ENCODE results near the gene EIF4B.
A peak's percentile ranks its signal among the peaks of the same experiment; 100 is the strongest.

Gene EIF4B

DNA sequence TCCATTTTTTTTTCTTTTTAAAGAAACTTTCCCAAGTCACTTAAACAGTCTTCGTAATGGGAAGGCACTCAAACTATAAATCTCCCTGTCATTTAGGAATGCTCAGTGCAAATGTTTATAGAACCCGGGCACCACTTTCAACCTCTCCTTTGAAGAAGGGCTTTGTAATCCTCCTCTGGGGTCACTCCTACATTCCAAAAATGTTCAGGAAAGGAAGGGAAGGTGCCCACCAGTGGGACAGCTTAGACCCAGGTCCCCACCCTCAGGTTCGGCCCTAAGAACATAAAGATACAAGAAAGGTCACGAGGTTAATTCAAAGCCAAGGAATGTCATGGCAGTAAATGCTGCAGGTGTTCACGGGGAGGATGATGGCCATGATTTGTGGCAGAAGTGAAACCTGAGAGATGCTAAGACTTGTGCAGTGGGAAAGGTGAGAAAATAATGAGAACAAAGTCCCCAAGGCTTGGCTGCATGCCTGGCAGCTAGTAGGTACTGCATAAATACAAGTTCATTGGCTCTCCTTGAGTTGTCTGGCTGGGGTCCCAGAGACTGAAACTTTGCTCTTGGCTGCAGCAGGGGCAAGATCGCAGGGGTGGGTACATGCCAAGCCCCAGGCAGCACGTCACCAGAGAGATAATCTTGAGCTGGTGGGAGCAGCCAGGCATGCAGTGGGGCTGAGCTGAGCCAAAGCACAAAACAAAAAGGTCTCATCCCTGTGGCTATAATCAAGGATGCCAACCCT lies 36.3 kb upstream of the EIF4B start:
- H3K9me3 Mint-ChIP-seq: no peaks in the 10 kb centered on the region
- TF ChIP-seq, protein P1, sequence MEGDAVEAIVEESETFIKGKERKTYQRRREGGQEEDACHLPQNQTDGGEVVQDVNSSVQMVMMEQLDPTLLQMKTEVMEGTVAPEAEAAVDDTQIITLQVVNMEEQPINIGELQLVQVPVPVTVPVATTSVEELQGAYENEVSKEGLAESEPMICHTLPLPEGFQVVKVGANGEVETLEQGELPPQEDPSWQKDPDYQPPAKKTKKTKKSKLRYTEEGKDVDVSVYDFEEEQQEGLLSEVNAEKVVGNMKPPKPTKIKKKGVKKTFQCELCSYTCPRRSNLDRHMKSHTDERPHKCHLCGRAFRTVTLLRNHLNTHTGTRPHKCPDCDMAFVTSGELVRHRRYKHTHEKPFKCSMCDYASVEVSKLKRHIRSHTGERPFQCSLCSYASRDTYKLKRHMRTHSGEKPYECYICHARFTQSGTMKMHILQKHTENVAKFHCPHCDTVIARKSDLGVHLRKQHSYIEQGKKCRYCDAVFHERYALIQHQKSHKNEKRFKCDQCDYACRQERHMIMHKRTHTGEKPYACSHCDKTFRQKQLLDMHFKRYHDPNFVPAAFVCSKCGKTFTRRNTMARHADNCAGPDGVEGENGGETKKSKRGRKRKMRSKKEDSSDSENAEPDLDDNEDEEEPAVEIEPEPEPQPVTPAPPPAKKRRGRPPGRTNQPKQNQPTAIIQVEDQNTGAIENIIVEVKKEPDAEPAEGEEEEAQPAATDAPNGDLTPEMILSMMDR (IDR thresholded peaks at IDR 0.05): no peak
- peaks cover 61% of the 10 kb centered on the region for H3K4me1 Mint-ChIP-seq
- peak overlapping the region; percentile 95 for H3K27ac Mint-ChIP-seq
- peak overlapping the region; percentile 9 for H3K4me3 Mint-ChIP-seq
- peak; percentile 38 for DNase-seq
- peaks cover 6% of the 10 kb centered on the region for H3K27me3 Mint-ChIP-seq (ENCODE audit: low read depth, poor library complexity)
- no peaks in the 10 kb centered on the region for H3K36me3 Mint-ChIP-seq (ENCODE audit: low read depth)

DNA sequence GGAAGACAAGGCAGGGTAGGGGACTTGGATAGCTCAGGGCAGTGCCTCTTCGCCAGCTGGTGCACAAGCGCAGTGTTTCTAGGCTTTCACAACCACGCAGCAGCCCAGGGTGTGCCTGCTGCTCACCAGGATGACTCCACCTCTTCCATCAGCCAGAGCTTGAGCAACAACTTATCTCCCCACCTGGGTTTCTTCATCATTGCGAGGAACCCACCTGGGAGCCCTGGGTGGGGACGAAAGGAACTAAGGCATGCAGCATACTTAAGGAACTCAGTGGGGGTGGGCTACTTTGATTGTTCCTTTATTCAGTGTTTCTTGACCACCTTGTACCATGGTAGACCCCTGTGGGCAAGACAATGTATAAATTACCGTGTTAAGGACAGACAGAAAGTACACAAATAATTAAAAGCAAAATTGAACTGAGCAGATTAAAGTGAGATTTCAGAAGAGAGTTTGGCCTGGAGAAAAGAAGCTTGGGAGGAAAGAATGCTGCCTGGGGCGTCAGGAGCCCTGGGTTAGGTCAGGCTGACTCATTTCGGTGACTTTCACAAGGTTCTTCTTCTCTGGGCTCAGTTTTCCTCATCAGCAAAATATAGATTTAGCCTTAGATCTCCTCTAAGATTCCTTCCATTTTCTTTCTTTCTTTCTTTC lies 34.5 kb upstream of the EIF4B start:
- Mint-ChIP-seq H3K27ac (no peak overlapping the region), H3K27me3 (ENCODE audit: low read depth, poor library complexity) (peaks cover 8% of the 10 kb centered on the region), H3K4me3 (no peak overlapping the region), H3K9me3 (no peaks in the 10 kb centered on the region), H3K36me3 (ENCODE audit: low read depth) (no peaks in the 10 kb centered on the region), H3K4me1 (peaks cover 78% of the 10 kb centered on the region)
- TF ChIP-seq, protein P1 (IDR thresholded peaks at IDR 0.05): no peak
- no peak for DNase-seq

DNA sequence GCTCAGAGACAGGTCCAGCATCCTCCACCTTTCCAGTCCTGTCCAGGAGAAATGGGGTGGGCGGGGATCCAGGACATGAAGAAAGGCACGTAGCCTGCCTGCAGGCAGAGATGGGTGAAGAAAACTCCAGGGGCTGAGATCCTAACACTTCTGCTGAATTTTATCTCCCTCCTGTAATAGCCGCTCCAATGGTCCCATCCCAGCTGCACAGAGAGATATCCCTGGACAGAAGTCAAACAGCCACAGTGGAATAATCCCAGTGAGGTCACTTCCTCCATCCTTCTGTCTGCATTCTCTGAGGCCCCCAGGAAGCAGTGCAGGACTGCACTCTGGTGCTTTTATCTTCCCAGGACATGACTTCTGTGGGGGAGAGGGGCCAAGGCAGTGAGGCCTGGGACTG lies 31.1 kb upstream of the EIF4B start:
- Mint-ChIP-seq H3K9me3 (no peaks in the 10 kb centered on the region), H3K36me3 (ENCODE audit: low read depth) (no peaks in the 10 kb centered on the region), H3K4me3 (no peak overlapping the region), H3K27ac (peak overlapping the region; percentile 66), H3K27me3 (ENCODE audit: low read depth, poor library complexity) (peaks cover 16% of the 10 kb centered on the region), H3K4me1 (peaks cover 78% of the 10 kb centered on the region)
- TF ChIP-seq, protein P1 (IDR thresholded peaks at IDR 0.05): no peak
- no peak for DNase-seq

DNA sequence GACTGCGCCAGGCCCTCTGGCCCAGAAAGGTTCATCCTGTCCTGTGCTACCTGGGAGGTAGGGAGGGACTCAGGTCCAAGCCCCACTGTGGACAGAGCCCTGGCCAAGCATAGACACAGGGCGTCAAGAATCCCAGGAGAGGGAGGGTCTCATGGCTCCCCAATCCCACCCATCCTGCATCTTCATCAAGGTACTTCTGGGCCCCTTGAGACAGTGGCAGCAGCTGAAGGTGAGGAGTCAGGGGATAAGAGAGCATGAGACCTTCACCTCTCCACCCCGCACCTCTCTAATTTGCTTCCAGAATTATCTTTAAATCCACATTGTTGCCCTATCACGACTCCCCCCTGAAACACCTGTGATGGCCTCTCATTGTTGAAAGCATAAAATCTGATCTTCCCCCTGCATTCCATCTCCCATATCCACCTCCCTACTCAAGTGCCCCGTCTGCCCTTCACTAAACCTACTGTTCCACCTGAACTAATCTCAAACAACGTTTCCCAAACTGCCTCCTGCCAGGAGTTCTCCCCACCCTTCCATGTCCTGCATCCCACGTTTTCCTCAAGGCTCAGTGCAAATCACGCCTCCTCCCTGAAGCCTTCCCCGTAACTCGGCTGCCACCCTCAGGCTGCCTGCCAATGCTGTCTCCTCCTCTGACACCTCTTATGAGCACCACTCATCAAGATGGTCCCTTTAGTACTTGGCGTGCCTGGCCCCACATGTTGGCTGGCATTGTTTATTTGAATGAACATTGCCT lies 30.3 kb upstream of the EIF4B start:
- Mint-ChIP-seq H3K4me1 (peaks cover 79% of the 10 kb centered on the region), H3K27me3 (ENCODE audit: low read depth, poor library complexity) (peaks cover 16% of the 10 kb centered on the region), H3K27ac (peak overlapping the region; percentile 12), H3K9me3 (no peaks in the 10 kb centered on the region), H3K4me3 (peak overlapping the region; percentile 14), H3K36me3 (ENCODE audit: low read depth) (no peaks in the 10 kb centered on the region)
- TF ChIP-seq, protein P1 (IDR thresholded peaks at IDR 0.05): peak; percentile 13
- DNase-seq: no peak

DNA sequence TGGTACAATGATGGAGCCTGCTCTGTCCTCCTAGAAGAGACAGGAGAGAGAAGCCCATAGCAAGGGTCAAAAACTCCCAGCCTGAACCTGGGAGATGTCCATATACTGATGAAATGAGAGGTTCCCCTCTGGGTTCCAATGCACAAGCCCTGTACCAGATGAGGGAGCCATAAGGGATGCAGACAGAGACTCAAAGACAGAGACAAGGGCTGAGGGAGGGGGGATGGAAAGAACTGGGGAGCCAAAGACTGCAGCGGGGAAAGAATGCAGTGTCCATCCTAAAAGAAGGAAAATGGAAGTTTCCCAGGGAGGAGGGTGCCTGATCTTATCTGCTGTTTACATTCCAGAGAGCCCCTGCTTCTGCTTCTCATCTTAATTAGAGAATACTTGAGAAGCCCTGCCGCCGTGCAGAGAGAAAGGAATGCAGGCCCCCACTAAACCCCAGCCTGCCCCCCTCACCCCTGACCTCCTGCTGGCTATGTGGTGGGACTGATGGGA lies 29.6 kb upstream of the EIF4B start:
- Mint-ChIP-seq H3K27me3 (ENCODE audit: low read depth, poor library complexity) (peaks cover 16% of the 10 kb centered on the region), H3K27ac (peak overlapping the region; percentile 23), H3K9me3 (no peaks in the 10 kb centered on the region), H3K4me3 (peak overlapping the region; percentile 14), H3K36me3 (ENCODE audit: low read depth) (no peaks in the 10 kb centered on the region), H3K4me1 (peaks cover 77% of the 10 kb centered on the region)
- peak; percentile 50 for DNase-seq
- TF ChIP-seq, protein P1 (IDR thresholded peaks at IDR 0.05): no peak
